Measurements from ENCODE around the gene FGF16. TPM values are rescaled to one million over a fixed set of nuclear protein-coding genes. Genes with fewer than 3 reads are reported as not detected.

FGF16 gene
- total RNA-seq, 1 donor from 2014 or later, result not detected

GRCh38 chrX:77415161-77415560 is 32.0 kb upstream of the FGF16 start:
- Histone ChIP-seq H3K36me3 (no peaks in the 10 kb centered on the region), H3K9me3 (no peaks in the 10 kb centered on the region), H3K27ac (no peak overlapping the region), H3K27me3 (no peaks in the 10 kb centered on the region), H3K4me1 (no peaks in the 10 kb centered on the region), H3K4me3 (no peak overlapping the region)
- DNase-seq (ENCODE audit: extremely low spot score in 2 of 2), result no peak
- intact Hi-C loops (cut with DNase I), result no loop called here
- TF ChIP-seq POLR2A (IDR thresholded peaks at IDR 0.05), result no peak
- no peak for TF ChIP-seq CTCF (IDR thresholded peaks at IDR 0.05)
- no peak for TF ChIP-seq POLR2AphosphoS5 (IDR thresholded peaks at IDR 0.05; ENCODE audit: insufficient read depth in 1 of 2, low read depth in 1 of 2)

GRCh38 chrX:77415882-77416281 is 31.3 kb upstream of the FGF16 start:
- no peak for DNase-seq (ENCODE audit: extremely low spot score in 2 of 2)
- Histone ChIP-seq H3K9me3 (no peaks in the 10 kb centered on the region), H3K4me1 (no peaks in the 10 kb centered on the region), H3K27ac (no peak overlapping the region), H3K36me3 (no peaks in the 10 kb centered on the region), H3K27me3 (no peaks in the 10 kb centered on the region), H3K4me3 (no peak overlapping the region)
- TF ChIP-seq POLR2AphosphoS5 (IDR thresholded peaks at IDR 0.05; ENCODE audit: insufficient read depth in 1 of 2, low read depth in 1 of 2) (no peak), CTCF (IDR thresholded peaks at IDR 0.05) (no peak), POLR2A (IDR thresholded peaks at IDR 0.05) (no peak)
- intact Hi-C loops (cut with DNase I), result no loop called here

DNA sequence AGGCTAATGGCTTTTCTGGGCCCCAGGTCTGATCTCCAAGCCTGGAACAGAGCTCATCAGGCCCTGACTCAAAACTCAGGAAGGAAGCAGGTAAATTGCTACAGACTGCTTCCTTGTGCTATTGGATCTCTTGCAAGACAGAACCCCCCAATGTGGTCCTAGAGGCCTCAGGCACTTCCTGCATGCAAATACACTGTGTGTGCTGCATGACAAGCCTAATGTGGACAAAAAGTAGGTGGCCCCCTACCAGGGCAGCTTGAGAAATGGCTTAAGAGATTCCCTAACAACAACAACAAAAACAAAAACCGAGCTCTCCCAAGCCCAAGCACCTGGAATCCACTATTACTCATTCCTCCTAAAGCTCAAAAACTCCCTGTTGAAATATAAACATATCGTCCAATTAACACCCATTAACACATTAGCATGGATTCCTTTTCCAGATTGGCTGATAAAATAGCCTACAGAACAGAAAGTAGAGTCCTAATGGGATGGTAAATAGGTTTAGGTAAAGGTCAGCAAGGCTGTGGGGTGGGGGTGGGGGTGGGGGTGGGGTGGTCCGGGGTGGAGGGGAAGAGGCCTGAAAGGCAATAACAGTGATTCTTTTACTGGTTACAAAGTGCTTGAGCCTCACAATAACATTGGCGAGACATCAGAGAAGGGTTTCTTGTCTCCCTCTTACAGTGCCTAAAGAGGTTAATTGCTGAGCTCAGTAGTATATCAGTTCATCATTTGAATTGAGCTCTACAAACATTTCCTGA is 24.1 kb upstream of the FGF16 start:
- Histone ChIP-seq H3K27me3 (no peaks in the 10 kb centered on the region), H3K4me3 (no peak overlapping the region), H3K27ac (no peak overlapping the region), H3K4me1 (no peaks in the 10 kb centered on the region), H3K9me3 (no peaks in the 10 kb centered on the region), H3K36me3 (no peaks in the 10 kb centered on the region)
- TF ChIP-seq POLR2A (IDR thresholded peaks at IDR 0.05) (no peak), CTCF (IDR thresholded peaks at IDR 0.05) (no peak), POLR2AphosphoS5 (IDR thresholded peaks at IDR 0.05; ENCODE audit: insufficient read depth in 1 of 2, low read depth in 1 of 2) (no peak)
- intact Hi-C loops (cut with DNase I), result no loop called here
- no peak for DNase-seq (ENCODE audit: extremely low spot score in 2 of 2)

DNA sequence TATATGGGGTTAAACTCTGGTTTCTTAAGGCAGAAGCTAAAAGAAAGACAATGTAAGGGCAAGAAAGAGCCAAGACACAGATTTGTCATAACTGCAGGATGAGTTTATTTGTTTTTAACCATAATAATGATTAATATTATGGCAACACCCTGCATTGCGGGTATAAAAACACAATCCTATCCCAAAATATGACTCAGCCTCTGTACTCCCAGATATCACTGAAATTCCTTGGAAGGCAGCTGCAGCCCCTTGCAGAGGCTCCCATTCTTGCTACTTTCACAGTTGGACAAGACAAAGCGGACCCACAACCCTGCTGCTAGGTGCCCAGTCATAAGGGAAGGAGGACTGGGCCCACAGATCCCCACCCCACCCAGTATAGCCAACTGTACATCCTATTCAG is 20.4 kb upstream of the FGF16 start:
- no peak for TF ChIP-seq POLR2AphosphoS5 (IDR thresholded peaks at IDR 0.05; ENCODE audit: insufficient read depth in 1 of 2, low read depth in 1 of 2)
- no peak for TF ChIP-seq POLR2A (IDR thresholded peaks at IDR 0.05)
- TF ChIP-seq CTCF (IDR thresholded peaks at IDR 0.05), result no peak
- Histone ChIP-seq H3K36me3 (no peaks in the 10 kb centered on the region), H3K9me3 (no peaks in the 10 kb centered on the region), H3K27ac (no peak overlapping the region), H3K27me3 (no peaks in the 10 kb centered on the region), H3K4me3 (no peak overlapping the region), H3K4me1 (no peaks in the 10 kb centered on the region)
- intact Hi-C loops (cut with DNase I), result no loop called here
- DNase-seq (ENCODE audit: extremely low spot score in 2 of 2), result no peak

- Histone ChIP-seq H3K27me3 (no peaks in the 10 kb centered on the region), H3K36me3 (no peaks in the 10 kb centered on the region), H3K27ac (no peak overlapping the region), H3K4me3 (no peak overlapping the region), H3K4me1 (no peaks in the 10 kb centered on the region), H3K9me3 (no peaks in the 10 kb centered on the region)
- no peak for TF ChIP-seq POLR2AphosphoS5 (IDR thresholded peaks at IDR 0.05; ENCODE audit: insufficient read depth in 1 of 2, low read depth in 1 of 2)
- TF ChIP-seq CTCF (IDR thresholded peaks at IDR 0.05), result no peak
- TF ChIP-seq POLR2A (IDR thresholded peaks at IDR 0.05), result no peak
- no peak for DNase-seq (ENCODE audit: extremely low spot score in 2 of 2)
- intact Hi-C loops (cut with DNase I), result no loop called here
Measured at GRCh38 chrX:77427611-77428010, 19.6 kb upstream of the FGF16 start.

Measured in vagina (tissue), 2 donors.